SK-N-SH (cell line): ENCODE data around the gene MEOX1.

Experiments used
- CTCF ChIP-seq: fragments of 200-600 bp; sonication (generic); IDR thresholded peaks from 2 replicates; pipeline ENCODE4 v1.6.1; 2017; ENCODE audit warnings: antibody characterized with exemption, mild to moderate bottlenecking, moderate library complexity
- EP300 ChIP-seq, 2 experiments: IDR thresholded peaks; 2 replicates each; pipeline versions ENCODE4 v1.4.0 to v1.6.1; 2012; ENCODE audit warnings: borderline replicate concordance in 1 of 2, low read depth in 1 of 2, low read length in 1 of 2
- FOSL2 ChIP-seq: IDR thresholded peaks from 2 replicates; pipeline ENCODE4 v1.4.0; 2012; ENCODE audit warnings: low read depth, mild to moderate bottlenecking, moderate library complexity, borderline replicate concordance
- FOXJ3 ChIP-seq: sonication (generic); formaldehyde crosslinking; IDR thresholded peaks from 2 replicates; pipeline ENCODE4 v1.5.1; 2020; ENCODE audit warnings: mild to moderate bottlenecking, missing genetic modification reagents
- JUND ChIP-seq: IDR thresholded peaks from 2 replicates; pipeline ENCODE4 v1.4.0; 2012
- NRF1 ChIP-seq: IDR thresholded peaks from 2 replicates; pipeline ENCODE4 v1.6.1; 2012; ENCODE audit warnings: low read depth, mild to moderate bottlenecking, low read length
- POLR2AphosphoS5 ChIP-seq: IDR thresholded peaks from 2 replicates; pipeline ENCODE4 v1.6.1; 2012; ENCODE audit warnings: low read depth, low read length
- RAD21 ChIP-seq: IDR thresholded peaks from 2 replicates; pipeline ENCODE4 v1.6.1; 2012; ENCODE audit warnings: mild to moderate bottlenecking, low read length
- RFX5 ChIP-seq: IDR thresholded peaks from 2 replicates; pipeline ENCODE4 v1.6.1; 2012; ENCODE audit warnings: mild to moderate bottlenecking, improper control_type of control experiment, low read length
- TAF1 ChIP-seq: IDR thresholded peaks from 2 replicates; pipeline ENCODE4 v1.6.1; 2012; ENCODE audit warnings: low read depth, mild to moderate bottlenecking, low read length, moderate library complexity, borderline replicate concordance
- TEAD4 ChIP-seq: IDR thresholded peaks from 2 replicates; pipeline ENCODE4 v1.4.0; 2012; ENCODE audit warnings: mild to moderate bottlenecking, borderline replicate concordance; ENCODE audit not compliant: insufficient read depth
- YY1 ChIP-seq: IDR thresholded peaks from 2 replicates; pipeline ENCODE4 v1.4.0; 2012; ENCODE audit warnings: low read depth, mild to moderate bottlenecking
- TF ChIP-seq, protein P1 (sequence below): fragments of 150-350 bp; IDR thresholded peaks from 2 replicates; pipeline ENCODE4 v1.6.1; 2017; ENCODE audit warnings: antibody characterized with exemption, low read length, low read depth, borderline replicate concordance

DNA sequence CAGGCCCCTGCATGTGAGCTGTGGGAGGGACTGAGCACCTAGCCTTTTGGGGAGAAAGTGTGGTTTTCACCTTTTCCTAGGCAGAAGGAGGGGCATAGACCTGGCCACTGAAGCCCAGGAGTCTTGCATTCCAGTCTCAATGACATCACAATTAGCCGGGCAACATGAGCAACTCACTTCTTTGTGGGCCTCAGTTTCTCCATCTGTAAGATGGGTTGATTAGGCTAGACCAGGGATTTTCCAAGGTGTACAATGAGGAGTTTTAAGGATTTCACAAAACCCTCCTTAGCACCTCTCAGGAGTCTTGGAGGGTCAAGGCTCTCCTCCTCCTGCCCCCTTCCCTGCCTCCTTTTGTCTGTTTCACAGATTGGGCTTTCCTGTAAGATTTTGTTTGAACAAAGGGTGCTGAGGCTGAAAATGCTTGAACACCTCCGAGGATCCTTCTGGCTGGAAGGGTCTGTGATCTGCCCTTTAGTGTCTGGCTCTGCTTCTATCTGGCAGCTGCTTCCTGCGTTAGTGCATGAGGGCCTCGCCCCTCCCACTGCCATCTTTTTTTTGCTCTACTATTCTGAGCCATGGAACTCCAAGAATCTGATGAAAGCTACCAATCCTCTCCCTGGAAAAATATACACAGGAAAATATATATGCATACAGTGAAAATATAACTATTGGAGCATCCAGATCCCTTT, 63.2 kb downstream of the MEOX1 start:
- no peak for TF ChIP-seq POLR2AphosphoS5
- TF ChIP-seq CTCF, result no peak
- no peak for TF ChIP-seq TEAD4
- no peak for TF ChIP-seq RFX5
- no peak for TF ChIP-seq NRF1
- TF ChIP-seq FOXJ3 (CRISPR knock-in tag), result no peak
- no peak for TF ChIP-seq FOSL2
- TF ChIP-seq TAF1, result no peak
- TF ChIP-seq, protein P1, sequence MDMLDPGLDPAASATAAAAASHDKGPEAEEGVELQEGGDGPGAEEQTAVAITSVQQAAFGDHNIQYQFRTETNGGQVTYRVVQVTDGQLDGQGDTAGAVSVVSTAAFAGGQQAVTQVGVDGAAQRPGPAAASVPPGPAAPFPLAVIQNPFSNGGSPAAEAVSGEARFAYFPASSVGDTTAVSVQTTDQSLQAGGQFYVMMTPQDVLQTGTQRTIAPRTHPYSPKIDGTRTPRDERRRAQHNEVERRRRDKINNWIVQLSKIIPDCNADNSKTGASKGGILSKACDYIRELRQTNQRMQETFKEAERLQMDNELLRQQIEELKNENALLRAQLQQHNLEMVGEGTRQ, result no peak
- no peak for TF ChIP-seq RAD21
- TF ChIP-seq YY1, result no peak
- TF ChIP-seq EP300 (IDR thresholded peaks at IDR 0.05; ENCODE audit: borderline replicate concordance in 1 of 2, low read depth in 1 of 2, low read length in 1 of 2), result no peak
- TF ChIP-seq JUND, result no peak
